Posterior cingulate gyrus (tissue), 11 donors: ENCODE measurements around the gene HTT.

Source experiments
- DNase-seq, 10 donors: peaks; one replicate each; pipeline versions ENCODE4 v3.0.0 to v3.0.0-alpha.2; 2020 to 2021; ENCODE audit warnings: mixed read lengths in 3 of 10
- intact Hi-C: fragments of 100-400 bp; cut with DNase I; formaldehyde crosslinking; loops from one replicate; pipeline ENCODE4 v1.15.1; 2023

The HTT gene

DNA sequence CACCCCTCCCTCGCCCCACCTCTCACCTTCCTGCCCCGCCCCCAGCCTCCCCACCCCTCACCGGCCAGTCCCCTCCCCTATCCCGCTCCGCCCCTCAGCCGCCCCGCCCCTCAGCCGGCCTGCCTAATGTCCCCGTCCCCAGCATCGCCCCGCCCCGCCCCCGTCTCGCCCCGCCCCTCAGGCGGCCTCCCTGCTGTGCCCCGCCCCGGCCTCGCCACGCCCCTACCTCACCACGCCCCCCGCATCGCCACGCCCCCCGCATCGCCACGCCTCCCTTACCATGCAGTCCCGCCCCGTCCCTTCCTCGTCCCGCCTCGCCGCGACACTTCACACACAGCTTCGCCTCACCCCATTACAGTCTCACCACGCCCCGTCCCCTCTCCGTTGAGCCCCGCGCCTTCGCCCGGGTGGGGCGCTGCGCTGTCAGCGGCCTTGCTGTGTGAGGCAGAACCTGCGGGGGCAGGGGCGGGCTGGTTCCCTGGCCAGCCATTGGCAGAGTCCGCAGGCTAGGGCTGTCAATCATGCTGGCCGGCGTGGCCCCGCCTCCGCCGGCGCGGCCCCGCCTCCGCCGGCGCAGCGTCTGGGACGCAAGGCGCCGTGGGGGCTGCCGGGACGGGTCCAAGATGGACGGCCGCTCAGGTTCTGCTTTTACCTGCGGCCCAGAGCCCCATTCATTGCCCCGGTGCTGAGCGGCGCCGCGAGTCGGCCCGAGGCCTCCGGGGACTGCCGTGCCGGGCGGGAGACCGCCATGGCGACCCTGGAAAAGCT lies at the start of gene HTT, which contains the start of gene HTT-AS:
HTT (plus strand) TSS at position 604 of the 768 bp plus-strand sequence; CDS start at position 749, 145 bp downstream.
HTT-AS (minus strand) TSS at position 461 of the 768 bp plus-strand sequence.
- intact Hi-C loops, result no loop called here
- peak; percentile 90 to 100 (median 96) for DNase-seq

DNA sequence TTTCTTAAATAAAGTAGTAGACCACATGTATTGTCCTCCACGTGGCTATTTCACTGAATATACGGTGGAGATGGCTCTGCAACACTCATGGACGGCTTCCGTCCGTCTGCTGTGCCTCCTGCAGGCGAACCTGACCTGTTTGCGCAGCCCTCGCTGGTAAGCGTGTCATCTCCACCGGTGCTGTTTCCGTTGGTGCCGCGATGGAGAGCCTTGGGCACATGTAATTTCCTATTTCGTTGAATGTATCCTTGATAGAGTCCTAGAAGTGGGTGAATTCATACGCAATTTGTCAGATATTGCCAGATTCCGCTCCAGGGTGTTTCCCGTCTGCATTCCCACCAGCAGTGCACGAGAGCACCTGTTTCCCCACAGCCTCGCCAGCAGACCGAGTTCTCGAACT lies 48.6 kb upstream of the HTT start:
- peak in 1 of 10 donors; percentile 26 for DNase-seq
- intact Hi-C loops, result no loop called here

DNA sequence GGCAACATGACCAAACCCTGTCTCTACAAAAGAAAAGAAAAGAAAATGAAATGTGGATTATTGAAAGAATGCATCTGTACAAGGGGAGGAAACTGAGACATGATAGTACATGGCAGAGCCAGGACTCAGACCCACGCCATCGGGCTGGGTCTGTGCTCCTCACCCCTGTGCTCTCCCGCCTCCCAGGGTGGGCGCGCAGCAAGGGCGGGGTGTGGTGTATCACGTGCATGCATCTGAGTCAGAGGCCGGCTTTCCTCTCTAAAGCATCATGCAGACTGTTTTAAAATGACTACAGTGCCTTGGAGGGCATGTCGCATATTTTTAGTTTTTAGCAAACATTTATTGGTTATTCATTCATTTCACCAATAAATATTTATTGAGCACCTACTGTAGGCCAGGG lies 47.9 kb upstream of the HTT start:
- intact Hi-C loops, result no loop called here
- DNase-seq, result no peak

DNA sequence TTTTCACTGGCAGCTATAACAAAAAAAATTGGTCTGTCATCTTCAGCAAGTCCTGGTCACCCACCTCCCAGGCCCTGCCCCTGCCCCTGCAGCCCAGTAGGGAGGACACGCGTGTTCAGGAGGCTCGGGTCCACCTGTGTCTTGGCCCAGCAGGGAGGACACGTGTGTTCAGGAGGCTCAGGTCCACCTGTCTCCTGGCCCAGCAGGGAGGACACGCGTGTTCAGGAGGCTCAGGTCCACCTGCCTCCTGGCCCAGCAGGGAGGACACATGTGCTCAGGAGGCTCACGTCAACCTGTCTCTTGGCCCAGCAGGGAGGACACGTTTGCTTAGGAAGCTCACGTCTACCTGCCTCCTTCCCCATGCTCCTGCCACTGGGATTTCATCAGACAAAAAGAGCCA lies 45.0 kb upstream of the HTT start:
- DNase-seq, result peak in 1 of 10 donors; percentile 53
- intact Hi-C loops, result no loop called here

DNA sequence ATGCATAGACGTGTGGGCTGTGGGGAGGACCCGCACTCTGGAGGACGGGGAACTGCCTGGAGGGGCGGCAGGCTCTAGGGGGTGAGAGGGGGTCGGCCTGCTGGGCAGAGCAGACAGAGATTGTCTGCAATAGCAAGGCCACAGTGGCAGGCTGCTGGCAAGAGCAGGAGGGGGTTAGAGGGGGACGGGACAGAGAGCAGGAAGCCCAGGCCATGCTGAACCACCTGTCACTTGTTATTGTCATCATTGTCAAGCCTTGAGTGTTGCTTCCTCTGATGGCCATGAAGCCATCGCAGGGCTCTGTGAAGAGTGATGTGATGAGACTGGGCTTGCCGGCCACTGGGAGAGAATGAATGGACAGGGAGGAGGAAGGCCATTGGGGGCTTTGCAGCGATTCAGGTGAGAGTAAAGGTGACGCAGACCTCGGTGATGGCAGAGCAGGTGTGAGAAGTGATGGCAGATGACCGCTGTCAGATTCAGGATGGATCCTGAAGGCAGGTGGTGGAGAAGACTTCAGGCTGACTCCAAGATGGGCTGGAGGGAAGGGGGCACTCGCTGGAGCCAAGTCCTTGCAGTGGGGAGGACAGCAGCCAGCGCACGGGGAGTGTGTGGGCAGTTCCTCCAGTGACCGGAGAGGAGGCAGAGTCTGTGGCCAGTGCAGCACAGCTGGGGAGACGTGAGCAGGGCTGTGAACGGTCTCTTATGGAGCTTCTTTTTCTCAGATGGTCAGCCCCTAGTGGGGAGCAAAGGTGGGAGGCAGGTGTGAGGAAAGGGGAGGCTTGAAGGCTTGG lies 43.7 kb upstream of the HTT start:
- intact Hi-C loops, result no loop called here
- peak in 1 of 10 donors; percentile 58 for DNase-seq

DNA sequence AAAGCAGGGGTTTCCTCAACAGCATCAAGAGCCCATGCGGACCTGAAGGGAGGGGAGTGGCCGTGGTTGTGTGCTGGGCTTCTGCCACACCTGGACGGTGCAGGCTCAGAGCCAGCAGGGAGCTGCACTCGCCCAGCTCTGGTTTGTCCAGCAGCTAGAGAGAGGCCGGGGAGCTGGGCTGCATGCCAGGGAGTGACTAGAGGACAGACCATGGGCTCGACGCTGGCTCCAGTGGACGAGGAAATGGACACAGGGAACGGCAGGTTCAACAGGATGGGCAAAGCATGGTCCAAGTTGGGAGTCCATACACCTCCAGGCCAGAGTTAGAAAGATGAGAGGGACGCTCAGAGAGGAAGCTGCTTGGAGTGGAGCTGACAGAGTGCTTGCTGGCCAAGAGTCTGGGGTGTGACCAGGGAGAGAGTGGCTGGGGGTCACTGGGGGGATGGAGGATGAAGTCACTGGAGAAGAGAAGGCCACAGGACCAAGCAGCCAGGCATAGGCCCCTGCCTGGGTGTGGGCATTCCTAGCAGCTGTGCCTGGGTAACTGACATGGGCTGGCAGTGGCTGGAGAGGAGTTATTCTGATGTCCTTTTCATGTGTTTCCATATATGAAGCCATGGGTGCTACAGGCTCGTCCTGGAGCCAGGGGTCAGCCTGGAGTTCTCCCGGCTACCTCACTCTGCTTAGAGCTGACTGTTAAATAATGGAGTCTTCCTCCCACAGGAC lies 43.0 kb upstream of the HTT start:
- DNase-seq, result peak in 1 of 10 donors; percentile 72
- intact Hi-C loops, result no loop called here

DNA sequence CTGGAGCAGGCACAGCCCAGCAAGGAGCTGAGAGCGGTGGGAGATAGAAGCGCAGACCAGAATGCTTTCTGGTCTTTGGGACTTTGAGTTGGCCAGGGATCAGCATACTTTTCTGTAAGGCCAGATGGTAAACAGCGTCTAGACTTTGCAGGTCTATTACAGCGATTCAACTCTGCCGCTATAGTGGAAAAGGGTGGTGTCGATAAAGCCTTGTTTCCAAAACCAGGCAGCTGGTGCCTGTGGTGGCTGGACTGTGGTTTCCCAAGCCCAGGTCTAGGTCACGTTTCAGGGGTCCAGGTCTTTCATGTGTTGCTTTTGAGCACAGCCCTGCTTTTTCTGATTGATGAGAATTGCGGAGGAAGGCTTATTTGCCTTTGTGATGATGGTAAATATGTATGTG lies 40.2 kb upstream of the HTT start:
- intact Hi-C loops, result no loop called here
- peak in 1 of 10 donors; percentile 25 for DNase-seq

DNA sequence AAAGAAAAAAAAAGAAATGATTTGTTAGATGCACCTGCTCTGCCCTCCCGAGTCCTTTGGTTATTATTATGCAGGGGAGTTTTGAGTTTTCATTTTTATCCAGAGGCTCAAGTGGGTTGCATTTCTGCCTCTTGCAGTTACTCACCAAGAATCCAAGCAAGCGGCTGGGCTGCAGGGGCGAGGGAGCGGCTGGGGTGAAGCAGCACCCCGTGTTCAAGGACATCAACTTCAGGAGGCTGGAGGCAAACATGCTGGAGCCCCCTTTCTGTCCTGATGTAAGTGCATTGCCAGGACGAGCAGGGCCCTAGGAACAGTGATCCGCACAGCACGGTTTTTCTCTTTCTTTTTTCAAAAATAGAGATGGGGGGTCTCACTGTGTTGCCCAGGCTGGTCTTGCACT lies 39.2 kb upstream of the HTT start:
- peak in 1 of 10 donors; percentile 55 for DNase-seq
- intact Hi-C loops, result no loop called here

DNA sequence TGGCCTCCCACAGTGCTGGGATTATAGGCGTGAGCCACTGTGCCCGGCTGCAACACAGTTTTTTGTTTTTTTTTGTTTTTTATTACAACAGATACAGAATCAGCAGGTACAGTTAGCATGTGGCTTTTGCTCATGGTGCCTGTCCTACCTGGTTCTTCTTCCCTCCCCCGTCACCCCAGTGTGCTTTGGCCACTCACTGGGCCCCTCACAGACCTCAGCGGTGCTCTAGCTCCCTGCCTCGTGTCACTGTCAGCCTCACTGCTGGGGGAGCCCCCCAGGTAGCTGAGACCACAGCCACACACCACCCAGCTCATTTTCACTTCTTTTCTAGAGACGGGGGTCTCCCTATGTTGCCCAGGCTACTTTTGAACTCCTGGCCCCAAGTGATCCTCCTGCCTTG lies 38.8 kb upstream of the HTT start:
- intact Hi-C loops, result no loop called here
- DNase-seq, result peak in 1 of 10 donors; percentile 53

DNA sequence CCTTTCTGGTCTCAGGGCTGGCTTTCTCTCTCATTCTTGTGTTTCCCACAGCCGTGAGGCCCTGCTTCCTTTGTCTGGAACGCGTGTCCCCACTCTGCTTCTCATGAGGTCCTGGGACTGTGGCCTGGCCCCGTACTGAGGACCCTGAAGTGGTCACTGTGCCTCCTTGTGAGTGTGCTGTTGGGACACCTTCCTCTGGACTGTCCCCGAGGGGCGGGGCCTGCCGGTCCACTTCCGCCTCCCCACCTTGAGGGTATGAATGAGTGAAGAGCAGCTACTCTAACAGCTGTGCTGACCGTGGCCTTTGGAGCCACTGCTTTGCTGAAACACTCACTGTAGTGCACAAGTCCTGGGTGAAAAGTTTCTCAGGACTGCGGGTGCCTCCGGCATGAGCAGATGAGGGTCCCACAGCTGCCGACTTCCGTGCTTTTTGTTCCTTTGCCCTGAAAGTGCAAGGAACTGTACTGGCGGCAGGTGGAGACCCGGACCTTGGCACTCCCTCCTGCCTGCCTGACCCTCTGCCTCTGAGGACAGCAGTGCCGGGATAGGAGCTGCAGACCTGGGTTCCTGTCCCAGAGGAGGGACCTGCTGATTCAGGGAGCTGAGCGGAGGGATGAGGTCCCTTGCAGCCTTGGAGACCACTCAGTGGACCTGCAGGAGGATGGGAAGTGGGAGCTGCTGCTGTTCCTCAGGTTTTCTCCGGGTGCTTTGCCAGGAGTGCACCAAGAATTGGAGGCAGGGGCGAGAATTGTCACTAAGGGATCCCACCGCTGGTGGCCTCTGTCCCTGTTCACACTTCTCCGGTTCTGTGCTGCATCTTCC lies 38.1 kb upstream of the HTT start:
- intact Hi-C loops, result no loop called here
- peak in 2 of 10 donors; percentile 49 to 80 for DNase-seq

DNA sequence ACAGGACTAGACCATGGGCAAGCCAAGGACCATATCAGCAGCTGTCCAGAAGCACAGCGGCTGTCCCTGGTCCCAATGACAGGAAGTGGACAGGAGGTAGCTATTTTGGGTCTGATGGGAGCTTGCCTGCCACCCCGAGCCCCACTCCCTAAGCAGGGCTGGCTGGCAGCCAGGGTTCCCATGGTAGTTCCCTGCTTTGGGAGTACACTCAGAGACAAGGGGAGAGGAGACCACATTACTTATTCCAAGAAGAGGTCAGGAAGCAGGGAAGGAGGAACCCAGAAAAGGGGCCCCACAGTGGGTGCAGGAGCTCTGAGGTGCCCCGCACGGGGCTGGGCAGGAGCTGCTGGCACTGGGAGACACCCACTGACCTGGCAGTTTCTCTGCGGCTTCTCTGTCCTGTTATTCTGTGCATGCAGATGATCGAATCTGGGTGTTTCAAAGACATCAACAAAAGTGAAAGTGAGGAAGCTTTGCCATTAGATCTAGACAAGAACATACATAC lies 36.5 kb upstream of the HTT start:
- intact Hi-C loops, result no loop called here
- peak in 2 of 10 donors; percentile 53 to 80 for DNase-seq

DNA sequence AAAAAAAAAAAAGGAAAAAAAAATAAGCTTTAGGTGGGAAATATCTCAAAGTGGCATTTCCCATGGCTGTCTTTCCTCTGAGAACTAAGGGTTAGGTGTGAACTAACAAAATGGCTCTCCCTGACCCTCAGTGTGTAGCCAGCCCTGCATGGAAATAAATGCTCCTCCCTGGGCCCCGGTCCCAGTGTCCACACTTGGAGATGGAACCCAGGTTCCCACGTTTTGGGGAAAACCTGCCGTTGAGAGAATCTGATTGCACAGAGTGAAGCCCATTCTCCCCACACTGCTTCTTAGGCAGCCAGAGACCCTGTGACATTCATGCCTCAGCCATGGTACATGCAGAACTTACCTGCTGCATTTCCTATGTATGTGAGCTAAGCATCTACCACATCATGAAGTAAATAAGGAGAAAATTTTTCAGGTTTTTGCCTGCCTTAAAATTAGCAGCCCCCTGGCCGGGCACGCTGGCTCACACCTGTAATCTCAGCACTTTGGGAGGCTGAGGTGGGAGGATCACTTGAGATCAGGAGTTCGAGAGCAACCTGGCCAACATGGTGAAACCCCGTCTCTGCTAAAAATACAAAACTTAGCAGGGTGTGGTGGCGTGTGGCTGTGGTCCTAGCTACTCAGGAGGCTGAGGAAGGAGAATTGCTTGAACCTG lies 34.6 kb upstream of the HTT start:
- intact Hi-C loops, result no loop called here
- peak in 1 of 10 donors; percentile 64 for DNase-seq

DNA sequence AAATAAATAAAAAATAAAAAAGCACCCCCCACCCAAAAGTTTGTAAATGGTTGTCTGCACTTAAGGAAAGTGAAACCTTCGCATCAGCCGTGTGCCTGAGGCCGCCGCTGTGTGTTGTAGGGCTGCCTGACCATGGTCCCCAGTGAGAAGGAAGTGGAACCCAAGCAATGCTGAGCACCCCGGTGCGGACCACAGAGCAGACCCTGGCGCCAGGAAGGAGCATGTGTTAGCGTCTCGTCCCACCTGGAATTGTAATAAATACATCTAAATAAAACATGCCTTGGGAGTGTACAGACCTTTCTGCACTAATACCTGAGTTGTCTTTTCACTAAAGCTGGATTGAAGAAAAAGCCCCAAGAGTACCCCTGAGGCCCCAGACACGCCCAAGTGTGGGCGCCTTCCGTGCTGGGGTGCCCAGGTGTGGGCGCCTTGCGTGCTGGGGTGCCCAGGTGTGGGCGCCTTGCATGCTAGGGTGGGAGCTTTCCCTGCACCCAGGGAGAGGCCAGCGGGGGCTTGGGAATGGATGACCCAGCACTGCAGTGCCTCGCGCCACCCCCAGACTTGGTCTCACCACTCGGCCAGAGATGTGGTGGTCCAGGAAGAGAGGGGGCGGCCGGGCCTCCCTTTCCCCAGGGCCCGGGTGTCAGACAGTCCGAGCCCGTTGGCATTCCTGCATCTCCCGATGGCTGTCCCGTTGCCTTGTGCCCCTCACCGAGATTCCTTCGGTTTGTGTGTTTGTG lies 33.9 kb upstream of the HTT start:
- intact Hi-C loops, result no loop called here
- peak in 1 of 10 donors; percentile 76 for DNase-seq

DNA sequence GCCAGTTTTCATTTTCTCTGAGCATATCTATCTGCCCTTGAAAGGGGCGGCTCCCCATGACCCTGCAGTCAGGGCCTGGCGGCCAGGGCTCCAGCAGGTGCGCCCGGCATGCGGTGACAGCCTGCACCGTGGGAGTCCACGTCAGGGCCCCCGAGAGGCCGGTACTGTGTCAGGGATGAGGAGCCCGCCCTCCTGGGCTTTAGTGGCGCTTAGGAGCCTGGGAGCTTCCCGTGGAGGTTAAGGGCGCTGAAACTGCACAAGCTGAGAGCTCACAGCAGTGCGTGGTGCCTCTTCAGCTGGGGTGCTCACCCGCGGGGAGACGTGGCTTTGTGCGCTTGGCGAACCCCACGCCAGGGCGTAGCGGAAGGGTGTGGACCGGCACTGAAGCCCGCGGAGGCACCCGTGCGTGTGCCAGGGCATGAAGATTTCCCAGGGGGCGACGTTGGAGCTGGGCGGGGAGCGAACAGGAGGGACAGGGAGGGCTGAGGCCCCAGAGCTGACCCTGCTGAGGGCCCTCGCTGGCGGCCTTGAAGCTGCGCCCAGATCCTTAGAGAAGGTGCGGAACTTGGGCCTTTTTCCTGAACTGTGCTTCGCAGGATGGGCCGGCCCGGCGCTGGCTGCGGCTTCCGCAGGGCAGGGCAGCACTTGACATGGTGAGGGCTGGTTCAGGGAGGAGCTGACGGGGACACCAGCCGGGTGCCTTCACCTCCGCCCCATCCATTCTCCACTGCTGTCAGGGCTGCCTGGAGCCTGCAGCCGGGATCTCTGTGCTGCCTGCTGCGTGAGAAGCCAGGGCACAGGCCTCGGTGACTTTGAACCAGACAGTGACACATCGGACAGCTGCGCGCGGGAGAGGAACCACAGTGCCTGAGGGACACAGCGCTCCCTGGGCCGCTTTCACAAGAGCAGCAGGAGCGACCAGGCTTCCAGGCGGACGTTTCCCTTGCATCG lies 33.0 kb upstream of the HTT start:
- peak in 6 of 10 donors; percentile 31 to 91 (median 60) for DNase-seq
- intact Hi-C loops, result no loop called here

DNA sequence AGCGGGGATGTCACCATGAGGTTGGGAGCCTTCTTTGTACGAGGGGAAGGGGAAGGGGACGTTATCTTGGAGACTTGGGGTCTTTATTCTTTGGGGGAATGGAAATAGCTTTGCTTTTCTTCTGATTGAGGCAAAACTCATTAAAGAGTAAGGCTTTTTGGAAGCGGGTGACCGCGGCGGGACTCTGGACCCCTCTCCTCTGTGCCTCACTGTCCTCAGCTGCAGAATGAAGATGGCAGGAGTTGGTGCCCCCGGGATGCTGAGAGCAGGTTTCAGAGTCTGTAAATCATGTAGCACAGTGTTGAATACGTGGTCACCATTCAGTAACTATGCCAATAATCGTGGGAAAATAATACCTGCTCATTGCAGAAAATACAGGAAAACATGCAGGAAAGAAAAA lies 32.3 kb upstream of the HTT start:
- peak in 1 of 10 donors; percentile 51 for DNase-seq
- intact Hi-C loops, result no loop called here

DNA sequence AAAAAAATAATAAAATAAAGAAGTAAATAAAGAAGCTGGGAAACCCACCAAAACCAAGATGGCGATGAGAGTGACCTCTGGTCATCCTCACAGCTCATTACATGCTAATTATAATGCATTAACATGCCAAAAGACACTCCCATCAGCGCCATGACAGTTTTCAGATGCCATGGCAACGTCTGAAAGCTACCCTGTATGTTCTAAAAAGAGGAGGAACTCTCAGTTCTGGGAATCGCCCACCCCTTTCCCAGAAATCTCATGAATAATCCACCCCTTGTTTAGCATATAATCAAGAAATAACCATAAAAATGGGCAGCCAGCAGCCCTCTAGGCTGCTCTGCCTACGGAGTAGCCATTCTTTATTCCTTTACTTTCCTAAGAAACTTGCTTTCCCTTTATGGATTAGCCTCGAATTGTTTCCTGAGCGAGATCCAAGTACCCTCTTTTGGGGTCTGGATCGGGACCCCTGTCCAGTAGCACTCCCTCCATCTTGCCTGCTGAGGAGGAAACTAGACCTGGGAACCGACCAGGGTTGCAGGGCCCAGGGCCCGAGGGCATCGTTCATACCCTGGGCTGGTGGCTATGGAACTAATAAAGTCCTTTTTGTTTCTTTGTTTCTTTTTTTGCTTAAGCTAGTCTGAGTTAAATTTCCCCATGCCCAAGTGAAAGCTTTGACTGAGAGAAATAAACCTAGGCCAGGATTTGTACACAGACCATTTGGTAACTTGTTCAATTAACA lies 31.0 kb upstream of the HTT start:
- intact Hi-C loops, result no loop called here

More for the DNA sequence above, 31.0 kb upstream of the HTT start:
- DNase-seq, result no peak
